Ramos (cell line): ENCODE data around the gene ADAMTS6.
"Not testable (repeated sequence)": the region's sequence is repeated elsewhere in the genome, so short reads cannot be mapped to it uniquely, and the experiment has no call there.

Experiments
- in situ Hi-C: fragments of 300-500 bp; cut with MboI; formaldehyde crosslinking; loops from one replicate; pipeline ENCODE4 v1.14.3; 2022; ENCODE audit warnings: low sequenced_read_pairs; ENCODE audit not compliant: unreplicated experiment

Gene ADAMTS6

DNA sequence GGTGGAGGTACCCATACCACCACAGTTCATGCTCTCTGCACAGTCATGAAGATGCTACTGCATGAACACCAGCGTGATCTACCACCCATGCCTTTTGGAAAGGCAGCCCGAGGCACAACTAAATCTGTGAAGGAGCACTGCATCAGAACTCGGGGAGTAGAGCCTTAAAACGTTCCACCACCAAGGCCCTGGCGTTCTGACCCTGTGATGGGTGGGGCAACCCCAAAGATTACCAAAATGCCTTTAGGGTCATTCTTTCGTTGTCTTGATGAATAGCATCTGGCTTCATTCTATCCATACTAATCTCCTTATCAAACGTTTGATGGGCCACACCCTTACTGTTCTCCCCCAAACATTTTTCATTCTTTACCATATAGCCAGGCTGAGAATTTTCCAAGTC lies 97.9 kb downstream of the ADAMTS6 start:
- in situ Hi-C loops = no loop called here

DNA sequence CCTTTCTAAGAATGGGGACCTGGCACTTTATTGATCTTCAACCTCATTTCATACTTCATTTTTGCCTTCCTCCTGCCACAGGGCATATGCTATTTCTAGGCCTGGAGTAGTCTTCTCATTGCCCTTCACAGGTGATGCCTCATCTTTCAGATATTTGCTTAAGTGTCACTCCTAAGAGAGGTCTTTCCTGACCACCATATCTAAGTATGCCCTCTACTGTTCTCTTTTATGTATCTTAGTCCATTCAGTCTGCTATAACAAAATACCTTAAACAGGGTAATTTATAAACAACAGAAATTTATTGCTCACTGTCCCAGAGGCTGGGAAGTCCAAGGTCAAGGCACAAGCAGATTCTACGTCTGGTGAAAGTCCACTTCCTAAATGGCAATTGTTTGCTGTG lies 99.1 kb downstream of the ADAMTS6 start:
- in situ Hi-C loops = no loop called here

DNA sequence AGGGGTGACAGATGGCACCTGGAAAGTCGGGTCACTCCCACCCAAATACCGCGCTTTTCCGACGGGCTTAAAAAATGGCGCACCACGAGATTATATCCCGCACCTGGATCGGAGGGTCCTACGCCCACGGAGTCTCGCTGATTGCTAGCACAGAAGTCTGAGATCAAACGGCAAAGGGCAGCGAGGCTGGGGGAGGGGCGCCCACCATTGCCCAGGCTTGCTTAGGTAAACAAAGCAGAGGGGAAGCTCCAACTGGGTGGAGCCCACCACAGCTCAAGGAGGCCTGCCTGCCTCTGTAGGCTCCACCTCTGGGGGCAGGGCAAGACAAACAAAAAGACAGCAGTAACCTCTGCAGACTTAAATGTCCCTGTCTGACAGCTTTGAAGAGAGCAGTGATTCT lies 111.2 kb downstream of the ADAMTS6 start:
- in situ Hi-C loops = not testable (repeated sequence)

DNA sequence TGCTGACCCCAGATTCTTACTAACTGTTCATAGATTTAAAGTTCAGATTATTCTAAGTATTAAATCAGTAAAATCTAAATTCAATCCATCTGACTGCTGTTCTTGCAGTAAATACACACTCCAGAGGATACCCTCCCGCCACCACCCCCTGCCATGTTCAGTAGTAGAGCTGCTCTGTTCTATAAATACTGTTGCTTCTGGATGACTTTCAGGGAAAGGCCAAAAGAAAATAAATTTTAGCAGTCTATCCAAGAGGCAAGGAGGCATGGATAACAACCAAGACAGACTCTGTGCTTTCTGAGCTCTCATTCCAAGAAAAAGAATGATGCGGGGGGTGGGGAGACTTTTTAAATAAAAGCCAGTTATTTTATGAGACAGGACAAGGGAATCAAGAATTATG lies 115.1 kb downstream of the ADAMTS6 start:
- in situ Hi-C loops = no loop called here

DNA sequence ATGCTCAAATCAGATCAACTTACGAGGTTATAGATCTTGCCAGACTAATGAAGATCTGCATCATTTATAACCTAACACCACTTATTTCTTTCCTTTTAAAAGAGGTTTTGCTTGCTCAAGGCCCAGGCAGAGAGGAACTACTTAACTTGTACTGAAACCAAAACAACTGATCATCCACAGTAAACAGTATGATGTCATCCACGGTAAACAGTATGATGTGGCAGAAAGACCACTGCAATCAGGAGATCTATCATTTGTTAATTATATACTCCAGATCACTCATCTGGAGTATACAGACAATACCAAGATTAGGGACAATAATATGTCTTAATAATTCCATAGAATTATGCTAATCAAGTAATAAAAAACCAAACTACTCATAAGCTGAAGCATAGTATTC lies 116.8 kb downstream of the ADAMTS6 start:
- in situ Hi-C loops = no loop called here

DNA sequence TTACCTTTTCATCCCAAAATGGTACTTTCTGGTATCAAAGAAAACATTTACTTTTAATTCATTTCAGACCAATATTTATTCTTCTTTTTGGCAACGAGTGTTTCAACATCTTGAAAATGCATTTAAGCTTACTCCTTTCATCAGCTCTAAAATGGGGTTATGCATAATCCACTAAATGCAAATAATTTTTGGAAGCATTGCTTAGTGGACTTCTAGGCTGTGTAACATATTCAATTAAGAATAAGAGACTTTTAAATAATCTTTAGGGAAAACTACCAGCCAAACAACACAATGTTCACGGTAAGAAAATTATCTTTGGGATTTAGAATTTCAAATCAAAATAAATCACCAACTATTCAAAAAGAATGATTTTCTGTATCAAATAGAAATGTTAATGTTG lies 118.2 kb downstream of the ADAMTS6 start:
- in situ Hi-C loops = no loop called here

DNA sequence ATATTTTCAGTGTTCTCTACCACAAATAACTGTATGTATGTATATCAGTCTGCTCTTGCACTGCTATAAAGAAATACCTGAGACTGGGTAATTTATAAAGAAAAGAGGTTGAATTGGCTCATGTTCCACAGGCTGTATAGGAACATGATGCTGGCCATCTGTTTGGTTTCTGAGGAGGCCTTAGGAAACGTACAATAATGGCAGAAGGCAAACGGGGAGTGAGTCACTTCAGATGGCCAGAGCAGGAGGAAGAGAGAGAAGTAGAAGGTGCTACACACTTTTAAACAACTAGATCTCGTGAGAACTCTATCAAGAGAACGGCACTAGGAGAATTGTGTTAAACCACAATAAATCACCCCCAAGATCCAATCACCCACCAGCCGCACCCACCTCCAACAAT lies 121.7 kb downstream of the ADAMTS6 start:
- in situ Hi-C loops = no loop called here

DNA sequence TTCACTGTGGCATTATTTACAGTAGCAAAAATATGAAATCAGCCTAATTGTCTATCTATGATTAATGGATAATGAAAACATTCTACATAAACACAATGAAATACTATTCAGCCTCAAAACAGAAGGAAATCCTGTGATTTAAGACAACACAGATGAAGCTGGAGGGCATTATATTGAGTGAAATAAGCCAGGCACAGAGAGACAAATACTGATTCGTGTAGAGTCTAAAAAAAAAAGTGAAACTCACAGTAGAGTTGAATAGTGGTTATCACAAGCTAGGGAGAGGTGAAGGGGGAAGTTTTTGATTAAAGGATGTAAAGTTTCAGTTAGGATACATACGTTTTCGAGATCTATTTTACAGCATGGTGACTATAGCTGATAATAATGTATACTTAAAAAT lies 122.2 kb downstream of the ADAMTS6 start:
- in situ Hi-C loops = no loop called here

DNA sequence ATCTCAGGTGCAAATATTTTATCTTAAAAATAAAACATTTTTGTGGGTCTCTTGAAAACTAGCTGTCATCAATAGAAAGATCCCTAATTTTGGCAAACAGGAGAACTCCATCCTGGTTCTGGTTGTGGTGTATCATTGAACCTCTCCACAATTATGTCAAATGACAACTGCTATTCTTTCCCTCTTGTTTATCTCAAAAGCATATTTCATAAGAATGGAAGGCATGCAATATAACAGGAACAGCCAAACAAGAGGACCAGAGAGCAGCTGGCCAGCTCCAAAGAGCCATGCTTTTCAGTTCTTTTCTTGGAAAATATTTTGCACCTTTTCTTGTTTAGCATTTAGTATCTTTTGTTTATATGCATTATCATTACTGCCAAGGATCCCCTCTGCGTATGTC lies 125.4 kb downstream of the ADAMTS6 start:
- in situ Hi-C loops = no loop called here

DNA sequence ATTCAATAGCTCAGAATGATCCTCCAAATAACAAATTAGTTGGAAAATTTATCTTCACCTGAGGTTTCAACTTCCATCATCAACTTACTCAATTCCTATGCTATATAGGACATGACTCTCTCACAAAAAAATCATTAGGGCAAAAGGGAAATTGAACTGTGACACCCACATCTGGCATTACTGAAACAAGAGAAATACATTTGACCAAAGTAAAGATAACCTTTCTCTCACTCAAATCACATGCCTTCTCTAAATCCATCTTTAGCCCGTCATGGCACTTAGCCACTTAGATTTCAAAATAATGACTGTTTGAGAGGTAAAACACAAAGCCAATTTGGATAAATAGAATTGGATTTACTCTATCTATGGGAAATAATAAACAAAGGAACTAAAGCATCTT lies 126.4 kb downstream of the ADAMTS6 start:
- in situ Hi-C loops = no loop called here

DNA sequence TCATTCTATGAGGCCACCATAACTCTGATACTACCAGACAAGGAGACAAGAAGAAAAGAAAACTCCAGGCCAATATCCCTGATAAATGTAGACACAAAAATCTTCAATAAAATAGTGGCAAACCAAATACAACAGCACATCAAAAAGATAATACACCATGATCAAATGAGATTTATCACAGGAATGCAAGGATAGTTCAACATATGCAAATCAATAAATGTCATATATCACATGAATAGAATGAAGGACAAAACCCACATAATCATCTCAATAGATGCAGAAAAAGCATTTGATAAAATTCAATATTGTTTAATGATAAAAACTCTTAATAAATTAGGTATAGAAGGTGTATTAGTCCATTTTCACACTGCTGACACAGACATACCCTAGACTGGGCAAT lies 139.9 kb downstream of the ADAMTS6 start:
- in situ Hi-C loops = no loop called here

DNA sequence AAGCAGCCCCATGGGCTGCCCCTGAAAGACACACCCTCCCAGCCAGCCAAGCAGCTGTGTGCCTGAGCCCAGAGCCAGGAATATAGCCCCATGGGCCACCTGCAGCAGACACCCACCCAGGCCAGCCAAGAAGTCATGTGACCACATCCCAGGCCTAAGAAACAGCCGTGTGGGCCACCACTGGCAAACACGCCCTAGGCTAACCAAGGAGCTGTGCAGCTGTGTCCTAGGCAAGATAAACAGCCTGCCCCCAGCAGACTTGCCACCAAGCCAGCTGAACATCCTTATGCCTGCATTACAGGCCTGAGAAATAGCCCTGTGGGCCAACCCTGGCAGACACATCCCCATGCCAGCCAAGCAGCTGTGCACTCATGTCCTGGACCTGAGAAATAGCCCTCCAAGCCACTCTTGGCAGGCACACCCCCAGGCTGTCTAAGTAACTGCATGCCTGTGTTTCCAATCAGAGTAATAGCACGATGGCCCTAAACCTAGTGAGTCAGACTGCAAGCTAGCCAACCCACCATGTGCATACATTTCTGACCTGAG lies 143.0 kb downstream of the ADAMTS6 start:
- in situ Hi-C loops = no loop called here

DNA sequence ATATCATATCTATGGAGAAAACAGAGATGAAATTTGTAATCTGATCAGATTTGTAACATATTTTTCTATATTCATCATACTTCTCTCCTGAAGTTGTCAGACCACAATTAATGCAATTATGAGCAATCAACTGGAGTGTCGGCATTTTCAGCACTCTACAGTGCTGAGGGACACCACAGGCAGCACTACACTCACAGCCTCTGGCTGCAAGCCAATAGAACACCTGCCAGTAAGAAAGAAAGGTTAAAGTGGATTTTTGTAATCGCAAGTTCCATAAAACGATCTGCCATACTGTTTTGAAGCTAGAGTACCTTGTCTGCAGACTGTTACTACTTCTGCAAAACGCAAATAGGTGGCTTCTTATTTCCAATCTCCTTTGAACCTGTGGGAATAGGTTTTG lies 147.6 kb downstream of the ADAMTS6 start:
- in situ Hi-C loops = no loop called here

DNA sequence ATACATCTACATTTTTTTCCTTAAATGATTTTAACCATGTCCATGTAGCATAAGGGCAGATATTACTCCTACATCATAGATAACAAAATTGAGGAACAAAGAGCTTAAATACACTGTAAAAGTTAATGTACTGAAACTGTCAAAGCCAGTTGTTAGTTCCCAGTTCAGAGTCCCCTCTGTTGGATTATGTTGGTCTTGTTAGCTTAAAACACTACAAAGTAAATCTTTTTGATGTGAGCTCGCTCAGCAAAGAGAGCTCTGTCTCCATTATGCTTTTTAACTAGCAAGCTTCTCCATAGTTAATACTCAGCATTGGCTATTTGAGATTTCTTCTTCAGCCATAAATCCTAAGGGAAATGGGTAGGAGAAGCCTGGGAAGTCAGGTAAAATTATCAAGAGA lies 149.1 kb downstream of the ADAMTS6 start:
- in situ Hi-C loops = no loop called here

DNA sequence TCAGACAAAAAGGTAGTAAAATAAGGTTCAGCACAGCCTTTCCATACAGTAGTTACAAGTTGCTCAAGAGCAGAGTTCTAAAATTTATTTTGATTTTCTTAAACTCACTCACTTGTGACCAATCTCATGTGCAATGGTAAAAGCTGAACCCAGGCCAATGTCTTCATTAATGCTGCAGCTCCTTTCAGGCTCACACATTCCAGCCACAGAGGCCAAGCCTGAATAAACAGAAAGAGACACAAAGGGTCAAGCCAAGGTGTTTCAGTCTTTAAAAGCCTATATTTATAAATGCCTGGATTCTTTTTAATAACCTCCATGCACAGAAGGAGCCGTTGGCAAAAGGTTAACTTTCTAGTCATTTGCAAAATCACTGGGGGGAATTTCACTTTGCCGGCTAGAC lies 152.5 kb downstream of the ADAMTS6 start:
- in situ Hi-C loops = no loop called here

DNA sequence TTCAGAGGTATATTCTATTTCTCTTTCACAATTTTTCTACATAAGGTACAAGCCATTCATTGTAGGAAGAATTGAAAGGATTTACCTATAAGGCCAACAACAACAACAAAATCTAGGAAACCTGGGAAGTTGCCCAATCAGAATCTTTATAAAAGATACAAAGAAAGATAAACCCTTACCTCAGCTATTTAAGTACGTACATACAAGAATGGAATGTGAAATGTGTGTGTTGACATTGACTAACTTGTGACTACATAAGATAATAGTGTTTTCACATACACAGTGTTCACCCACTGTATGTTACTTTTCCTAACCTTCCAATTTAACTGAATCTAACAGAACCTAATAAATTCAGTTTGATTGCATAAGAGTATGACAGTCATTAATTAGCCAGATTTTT lies 154.1 kb downstream of the ADAMTS6 start:
- in situ Hi-C loops = no loop called here

DNA sequence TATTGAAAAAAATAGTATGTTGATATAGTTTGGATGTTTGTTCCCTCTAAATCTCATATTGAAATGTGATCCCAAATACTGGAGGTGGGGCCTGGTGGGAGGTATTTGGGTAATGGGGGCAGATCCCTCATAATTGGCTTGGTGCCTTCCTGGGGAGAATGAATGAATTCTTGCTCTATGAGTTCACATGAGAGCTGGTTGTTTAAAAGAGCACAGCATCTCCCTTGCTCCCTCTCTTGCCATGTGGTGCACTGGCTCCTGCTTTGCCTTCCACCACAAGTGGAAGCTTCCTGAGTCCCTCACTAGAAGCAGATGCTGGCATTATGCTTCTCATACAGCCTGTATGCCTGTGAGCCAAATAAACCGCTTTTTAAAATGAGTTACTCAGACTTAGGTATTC lies 154.8 kb downstream of the ADAMTS6 start:
- in situ Hi-C loops = no loop called here

DNA sequence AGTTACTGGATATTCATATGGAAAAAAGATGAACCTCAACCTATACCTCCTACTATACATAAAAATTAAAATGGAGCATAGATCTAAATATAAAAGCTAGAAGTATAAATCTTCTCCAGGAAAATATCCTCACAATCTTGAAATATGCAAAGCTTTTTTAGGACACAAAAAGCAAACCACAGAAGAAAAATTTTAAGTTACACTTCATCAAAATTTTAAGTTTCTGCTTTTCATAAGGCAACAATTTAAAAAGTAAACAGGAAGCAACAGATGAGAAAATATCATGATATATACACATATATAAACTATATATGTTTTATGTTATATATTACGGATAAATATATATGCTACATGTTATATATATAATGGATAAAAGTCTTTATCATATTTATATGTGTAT lies 157.5 kb downstream of the ADAMTS6 start:
- in situ Hi-C loops = no loop called here

DNA sequence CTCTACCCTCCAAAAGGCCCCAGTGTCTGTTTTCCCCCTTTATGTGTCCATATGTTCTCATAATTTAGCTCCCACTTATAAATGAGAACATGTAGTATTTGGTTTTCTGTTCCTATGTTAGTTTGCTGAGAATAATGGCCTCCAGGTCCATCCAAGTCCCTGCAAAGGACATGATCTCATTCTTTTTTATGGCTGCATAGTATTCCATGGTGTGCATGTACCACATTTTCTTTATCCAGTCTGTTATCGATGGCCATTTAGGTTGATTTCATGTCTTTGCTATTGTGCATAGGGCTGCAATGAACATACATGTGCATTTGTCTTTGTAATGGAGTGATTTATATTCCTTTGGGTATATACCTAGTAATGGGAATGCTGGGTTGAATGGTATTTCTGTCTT lies 161.0 kb downstream of the ADAMTS6 start:
- in situ Hi-C loops = not testable (repeated sequence)

DNA sequence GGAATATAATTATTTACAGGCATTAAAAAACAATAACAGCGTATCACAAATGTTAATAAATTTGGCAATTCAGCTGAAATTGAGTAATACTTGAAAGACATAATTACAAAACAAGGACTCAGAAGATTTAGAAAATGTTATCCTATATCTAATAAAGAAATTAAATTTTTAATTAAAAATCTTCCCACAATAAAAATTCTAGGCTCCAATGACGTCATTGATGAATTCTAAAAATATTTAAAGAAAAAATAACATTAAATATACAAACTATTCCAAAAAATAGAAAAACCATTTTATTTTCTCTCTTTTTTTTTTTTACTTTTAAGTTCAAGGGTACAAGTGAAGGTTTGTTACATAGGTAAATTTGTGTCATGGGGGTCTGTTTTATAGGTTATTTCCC lies 161.5 kb downstream of the ADAMTS6 start:
- in situ Hi-C loops = no loop called here

DNA sequence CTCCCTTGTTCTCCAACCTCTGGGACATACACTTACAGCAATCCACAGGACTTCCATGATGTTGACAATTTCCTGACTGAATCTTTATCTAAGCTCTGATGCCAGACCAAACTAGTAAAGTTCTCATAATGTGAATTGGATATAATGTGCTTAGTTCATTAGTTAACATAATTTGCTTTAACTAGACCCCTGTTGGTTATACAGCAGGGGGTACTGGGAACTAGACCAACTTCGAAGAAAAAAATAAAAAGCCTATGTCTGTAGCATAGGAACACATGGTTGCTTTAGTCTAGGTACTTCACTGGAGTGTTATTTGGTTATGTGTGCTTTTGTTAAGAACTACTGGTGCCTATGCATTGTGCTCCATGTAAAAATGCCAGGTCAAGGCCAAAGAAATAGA lies 173.8 kb downstream of the ADAMTS6 start:
- in situ Hi-C loops = no loop called here

DNA sequence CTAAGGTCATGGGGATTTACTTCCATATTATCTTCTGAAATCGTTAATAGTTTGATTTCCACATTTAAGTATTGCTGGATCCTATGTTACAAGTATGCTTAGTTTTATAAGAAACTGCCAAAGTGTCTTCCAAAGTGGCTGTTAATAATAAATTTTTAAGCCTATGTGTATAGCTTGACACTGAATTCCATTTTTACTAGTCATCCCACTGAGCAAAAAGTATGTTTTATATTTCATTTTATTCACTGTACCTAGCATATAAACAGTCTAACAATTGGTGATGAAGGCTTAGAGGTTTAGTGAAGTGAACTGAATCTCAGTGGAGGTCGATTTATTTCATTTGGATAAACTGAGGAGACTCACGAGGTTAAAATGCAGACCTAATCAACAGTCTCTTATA lies 174.6 kb downstream of the ADAMTS6 start:
- in situ Hi-C loops = no loop called here

DNA sequence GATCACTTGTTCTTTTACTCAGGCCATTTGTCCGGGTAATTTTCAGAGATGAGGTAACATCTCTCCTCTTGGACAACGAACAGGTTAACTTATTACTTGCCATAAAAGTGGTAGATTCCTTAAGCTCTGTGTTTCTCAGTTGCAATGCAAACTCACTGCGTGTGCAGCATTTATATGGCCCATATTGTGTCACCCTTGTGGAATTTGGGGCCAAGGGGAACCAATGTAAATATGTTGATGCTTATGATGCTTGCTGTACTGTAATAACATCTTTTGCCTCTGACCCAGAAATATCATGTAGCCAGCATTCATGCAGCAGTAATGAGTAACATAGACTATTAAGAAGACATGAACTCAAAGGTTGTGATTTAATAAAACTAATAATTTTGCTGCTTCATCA lies 175.8 kb downstream of the ADAMTS6 start:
- in situ Hi-C loops = no loop called here
